ENCODE measurements around the gene ATP13A2.
"Not testable (repeated sequence)": the region's sequence is repeated elsewhere in the genome, so short reads cannot be mapped to it uniquely, and the experiment has no call there.

Gene ATP13A2

GRCh38 chr1:16978139-16978538 lies 33.6 kb downstream of the ATP13A2 start:
- no peak for DNase-seq

- no peak for DNase-seq
Observed at GRCh38 chr1:16977377-16977776, 34.4 kb downstream of the ATP13A2 start.

- no peak for DNase-seq
Observed at GRCh38 chr1:16976966-16977365, 34.8 kb downstream of the ATP13A2 start.

DNA sequence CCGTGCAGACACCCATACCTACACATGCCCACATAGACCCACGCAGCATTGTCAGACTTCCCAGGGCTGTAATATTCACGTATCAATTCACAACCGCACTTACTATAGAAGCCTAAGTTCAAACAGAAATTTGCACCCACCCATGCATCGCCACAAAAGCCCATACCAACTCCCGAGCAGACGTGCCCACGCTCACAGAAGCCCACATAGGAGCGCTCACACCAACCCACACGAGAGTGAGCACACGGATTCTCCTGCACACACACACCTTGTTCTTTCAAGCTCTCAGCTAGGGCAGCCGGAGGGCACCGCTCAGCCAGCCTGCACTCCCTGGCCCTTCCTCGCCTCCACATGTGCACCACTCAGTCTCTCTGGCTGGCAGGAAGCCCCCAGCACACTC lies 35.9 kb downstream of the ATP13A2 start:
- DNase-seq, result no peak

DNA sequence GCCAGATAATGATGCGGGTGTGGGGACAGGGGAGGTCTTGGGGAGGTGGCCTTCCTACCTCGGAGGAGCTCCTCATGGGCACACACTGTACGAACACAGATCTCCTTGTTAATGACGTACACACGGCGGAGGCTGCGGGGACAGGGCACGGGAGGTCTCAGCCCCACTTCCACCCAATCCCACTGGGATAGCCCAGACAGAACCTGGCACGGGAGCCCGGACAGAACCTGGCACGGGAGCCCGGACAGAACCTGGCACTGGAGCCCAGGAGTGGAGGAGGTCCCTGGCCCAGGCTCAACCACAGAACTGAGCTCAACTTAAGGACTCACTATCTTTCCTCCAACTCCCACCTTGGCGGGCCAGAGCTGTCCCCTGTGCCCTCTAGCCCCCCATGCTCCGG lies 36.5 kb downstream of the ATP13A2 start:
- no peak for DNase-seq

GRCh38 chr1:16973215-16973614 lies 38.5 kb downstream of the ATP13A2 start:
- no peak for DNase-seq

DNA sequence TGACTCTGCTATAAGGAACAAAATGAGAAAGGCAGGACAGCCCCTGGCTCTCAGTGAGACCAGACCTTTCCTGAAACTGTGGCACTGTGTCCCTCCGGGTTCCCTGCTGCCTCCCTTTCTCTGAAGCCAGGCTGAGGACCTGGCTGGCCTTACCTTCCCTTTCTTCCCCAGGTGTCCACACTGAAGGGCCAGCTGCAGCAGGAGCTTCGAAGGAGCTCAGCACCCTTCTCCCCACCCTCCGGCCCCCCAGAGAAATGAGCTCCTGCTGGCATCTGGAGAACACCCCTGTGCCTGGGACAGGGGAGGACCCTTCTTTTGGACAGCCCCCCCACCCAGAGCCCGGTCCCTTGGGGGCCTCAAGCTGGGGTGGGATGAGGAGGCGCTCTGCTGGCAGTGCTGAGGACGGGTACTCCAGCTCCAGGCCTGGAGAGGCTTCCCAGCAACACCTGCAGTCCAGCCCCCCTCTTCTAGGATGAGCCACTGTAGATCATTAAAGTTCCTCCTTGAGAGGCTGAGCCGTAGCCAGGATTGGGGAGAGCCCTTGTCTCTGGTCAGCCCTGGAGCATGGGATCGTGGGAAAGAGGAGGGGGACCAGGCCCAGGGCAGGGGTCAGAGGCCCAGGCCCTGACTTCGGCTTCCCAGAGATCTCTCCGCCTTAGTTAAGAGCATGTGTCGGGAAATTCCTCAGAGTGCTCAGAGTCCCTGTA lies 39.4 kb downstream of the ATP13A2 start:
- DNase-seq, result no peak

DNA sequence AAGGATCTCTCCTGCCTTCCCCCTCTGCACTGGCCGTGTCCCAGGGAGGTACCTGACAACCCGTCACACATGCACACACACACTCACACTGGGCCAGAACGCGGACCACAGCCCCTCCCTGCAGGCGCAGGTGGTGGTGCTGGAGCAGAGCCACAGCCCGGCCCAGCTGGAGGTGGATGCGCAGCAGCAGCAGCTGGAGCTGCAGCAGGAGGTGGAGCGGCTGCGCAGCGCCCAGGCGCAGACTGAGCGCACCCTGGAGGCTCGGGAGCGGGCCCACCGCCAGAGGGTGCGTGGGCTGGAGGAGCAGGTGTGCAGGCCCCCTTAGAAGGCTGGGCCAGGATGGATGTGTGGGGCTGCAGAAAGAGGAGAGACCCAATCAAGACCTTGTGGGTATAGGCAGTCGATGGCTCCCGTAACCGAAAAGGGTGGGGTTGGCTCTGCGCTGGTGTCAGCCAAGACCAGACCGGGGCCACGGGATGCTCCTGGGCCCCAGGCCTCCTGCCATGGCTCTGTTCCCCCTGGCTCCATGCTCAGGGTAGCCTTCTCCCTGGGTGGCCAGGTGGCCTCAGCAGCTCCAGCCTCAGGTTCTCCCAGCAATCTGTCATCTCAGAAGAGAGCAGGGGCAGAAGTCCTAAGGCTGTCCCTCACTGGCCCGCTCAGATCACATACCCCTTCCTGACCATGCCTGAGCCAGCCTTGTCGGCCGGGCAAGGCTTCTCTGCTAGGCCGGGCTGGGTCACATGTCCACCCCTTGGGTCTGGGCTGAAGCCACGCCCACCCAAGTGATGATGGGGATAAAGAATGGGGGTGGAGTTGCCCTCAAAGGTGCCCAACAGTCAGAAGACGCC lies 40.2 kb downstream of the ATP13A2 start:
- no peak for DNase-seq

DNA sequence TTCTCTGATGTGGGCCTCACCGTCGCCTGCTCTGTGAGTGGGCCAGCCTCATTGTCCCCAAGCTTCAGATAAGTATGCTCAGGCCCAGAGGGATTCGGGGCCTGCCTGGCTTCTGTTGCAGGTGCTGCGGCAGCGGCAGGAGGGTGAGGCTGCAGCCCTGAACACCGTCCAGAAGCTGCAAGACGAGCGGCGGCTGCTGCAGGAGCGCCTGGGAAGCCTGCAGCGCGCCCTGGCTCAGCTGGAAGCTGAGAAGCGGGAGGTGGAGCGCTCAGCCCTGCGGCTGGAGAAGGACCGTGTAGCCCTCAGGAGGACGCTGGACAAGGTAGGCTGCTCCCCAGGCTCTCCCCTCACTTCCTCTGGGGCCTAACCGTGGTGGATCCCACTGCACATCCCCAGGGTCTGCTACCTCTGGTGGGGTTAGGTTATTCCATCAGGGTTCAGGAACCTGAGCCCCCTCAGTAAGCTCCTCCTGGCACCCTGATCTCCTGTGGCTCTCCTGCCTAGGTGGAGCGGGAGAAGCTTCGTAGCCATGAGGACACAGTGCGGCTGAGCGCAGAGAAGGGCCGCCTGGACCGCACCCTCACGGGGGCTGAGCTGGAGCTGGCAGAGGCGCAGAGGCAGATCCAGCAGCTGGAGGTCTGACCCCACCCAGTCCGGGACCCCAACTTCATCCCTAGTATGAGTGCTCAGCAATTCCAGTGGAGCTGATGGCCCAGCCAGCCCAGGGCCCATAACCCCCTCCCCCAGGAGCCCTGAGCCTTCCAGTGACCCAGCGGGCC lies 41.4 kb downstream of the ATP13A2 start:
- DNase-seq, result no peak

GRCh38 chr1:16969651-16970050 lies 42.1 kb downstream of the ATP13A2 start:
- no peak for DNase-seq

GRCh38 chr1:16969057-16969611 lies 42.6 kb downstream of the ATP13A2 start:
- no peak for DNase-seq

DNA sequence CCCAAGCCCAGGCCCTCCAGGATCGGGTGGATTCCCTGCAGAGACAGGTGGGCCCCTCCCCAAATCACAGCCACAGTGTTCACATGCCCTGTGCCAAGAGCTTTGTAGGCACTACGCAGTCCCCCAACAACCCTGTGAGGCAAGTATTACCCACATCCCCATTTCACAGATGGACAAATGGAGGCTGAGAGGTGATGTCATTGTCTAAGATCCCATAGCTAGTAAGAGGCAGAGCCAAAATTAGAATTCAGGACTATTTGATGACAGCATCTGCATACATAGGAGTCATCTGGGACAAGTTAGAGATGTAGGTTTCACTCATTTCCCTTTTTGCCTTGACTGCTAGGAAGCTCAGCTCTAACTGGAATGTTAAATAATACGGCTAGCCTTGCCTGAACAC lies 43.4 kb downstream of the ATP13A2 start:
- no peak for DNase-seq

DNA sequence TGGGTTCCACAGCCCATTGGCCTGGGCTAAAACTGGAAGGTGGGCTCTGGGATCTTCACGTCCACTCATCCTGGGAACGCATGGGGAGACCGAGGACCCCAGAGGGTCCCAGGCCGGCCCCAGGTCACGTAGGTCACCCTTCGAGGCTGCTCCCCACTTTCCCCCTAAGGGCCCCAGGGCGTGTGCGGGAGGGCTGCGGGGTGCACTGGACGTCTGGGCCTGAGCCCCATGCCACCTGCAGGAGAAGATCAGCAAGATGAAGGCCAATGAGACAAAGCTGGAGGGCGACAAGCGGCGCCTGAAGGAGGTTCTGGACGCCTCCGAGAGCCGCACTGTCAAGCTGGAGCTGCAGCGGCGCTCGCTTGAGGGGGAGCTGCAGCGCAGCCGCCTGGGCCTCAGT lies 43.8 kb downstream of the ATP13A2 start:
- DNase-seq, result no peak

- no peak for DNase-seq
Observed at GRCh38 chr1:16967095-16967575, 44.6 kb downstream of the ATP13A2 start.

- no peak for DNase-seq
Observed at GRCh38 chr1:16966282-16966681, 45.4 kb downstream of the ATP13A2 start.

DNA sequence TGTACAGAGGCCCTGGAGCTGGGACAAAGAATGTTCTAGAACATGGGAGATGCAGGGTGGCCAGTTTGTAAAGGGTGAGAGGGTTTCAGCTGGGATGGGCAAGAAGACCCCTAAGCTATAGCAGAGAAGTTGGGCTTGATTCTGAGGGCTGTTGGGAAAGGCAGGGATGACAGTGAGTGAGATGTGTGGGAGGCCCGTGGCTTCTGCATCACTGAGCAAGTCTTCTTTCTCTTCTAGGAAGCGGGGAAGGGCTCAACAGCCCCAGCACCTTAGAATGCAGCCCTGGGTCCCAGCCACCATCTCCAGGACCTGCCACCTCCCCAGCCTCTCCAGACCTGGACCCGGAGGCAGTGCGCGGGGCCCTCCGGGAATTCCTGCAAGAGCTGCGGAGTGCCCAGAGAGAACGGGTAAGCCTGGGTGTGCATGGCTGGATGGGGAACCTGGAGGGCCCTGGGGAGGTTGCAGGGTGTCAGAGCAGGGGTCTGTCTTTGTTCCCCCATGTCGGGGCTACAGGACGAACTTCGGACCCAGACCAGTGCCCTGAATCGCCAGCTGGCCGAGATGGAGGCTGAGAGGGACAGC lies 46.2 kb downstream of the ATP13A2 start:
- DNase-seq, result no peak

DNA sequence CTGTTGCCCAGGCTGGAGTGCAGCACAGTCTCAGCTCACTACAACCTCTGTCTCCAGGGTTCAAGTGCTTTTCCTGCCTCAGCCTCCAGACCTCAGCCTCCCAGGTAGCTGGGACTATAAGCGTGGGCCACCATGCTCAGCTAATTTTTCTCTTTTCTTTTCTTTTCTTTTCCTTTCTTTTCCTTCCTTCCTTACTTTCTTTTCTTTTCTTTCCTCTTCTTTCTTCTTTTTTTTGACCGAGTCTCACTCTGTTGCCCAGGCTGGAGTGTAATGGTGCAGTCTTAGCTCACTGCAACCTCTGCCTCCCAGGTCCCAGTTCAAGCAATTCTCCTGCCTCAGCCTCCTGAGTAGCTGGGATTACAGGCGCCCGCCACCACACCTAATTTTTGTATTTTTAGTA lies 47.6 kb downstream of the ATP13A2 start:
- DNase-seq, result not testable (repeated sequence)

DNA sequence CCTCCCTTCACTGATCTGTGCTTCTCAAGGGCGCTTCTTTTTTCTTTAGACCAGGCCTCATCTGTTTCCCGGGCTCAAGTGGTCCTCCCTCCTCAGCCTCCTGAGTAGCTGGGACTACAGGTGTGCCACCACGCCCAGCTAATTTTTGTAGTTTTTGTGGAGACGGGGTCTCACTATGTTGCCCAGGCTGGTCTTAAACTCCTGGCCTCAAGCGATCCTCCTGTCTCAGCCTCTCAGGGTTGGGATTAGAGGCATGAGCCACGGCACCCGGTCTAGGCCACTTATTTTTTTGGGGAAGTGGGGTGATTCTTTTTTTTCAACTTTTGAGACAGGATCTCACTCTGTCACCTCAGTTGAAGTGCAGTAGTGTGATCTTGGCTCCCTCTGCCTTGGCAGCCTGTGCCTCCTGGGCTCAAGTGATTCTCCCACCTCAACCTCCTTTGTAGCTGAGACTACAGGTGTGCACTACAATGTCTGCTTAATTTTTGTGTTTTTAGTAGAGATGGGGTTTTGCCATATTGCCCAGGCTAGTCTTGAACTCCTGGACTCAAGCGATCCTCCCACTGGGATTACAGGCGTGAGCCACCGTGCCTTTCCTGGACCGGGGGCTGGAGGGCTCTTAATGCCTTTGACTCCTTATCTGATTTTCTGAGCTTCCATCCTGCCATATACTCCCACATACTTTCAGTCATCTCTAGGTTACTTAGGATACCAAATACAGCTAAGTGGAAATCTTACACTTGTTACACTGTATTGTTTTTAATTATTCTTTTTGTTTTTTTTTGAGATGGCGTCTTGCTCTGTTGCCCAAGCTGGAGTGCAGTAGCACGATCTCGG lies 50.2 kb downstream of the ATP13A2 start:
- no peak for DNase-seq

DNA sequence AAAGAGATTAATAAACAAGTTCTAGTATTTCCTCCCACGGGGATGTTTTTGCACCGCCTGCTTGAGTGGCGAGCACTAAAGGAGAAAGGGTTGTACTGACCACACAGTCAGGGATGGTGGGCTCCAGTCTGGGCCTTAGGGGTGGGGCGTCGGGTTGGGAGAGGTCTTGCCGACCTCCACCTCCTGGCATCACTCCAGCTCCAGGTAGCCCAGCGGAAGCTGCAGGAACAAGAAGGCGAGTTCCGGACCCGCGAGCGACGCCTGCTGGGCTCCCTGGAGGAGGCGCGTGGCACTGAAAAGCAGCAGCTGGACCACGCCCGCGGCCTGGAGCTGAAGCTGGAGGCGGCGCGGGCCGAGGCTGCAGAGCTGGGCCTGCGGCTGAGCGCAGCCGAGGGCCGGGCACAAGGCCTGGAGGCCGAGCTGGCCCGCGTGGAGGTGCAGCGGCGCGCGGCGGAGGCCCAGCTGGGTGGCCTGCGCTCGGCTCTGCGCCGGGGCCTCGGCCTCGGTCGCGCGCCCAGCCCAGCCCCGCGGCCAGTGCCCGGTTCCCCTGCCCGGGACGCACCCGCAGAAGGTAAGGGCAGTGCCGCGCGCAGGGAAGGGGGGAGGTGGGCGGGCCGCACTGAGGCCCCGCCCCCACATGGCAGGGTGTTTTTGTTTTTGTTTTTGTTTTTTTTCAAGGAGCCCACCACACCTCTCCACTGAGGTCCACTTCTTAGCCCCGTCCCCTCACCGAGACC lies 51.0 kb downstream of the ATP13A2 start:
- DNase-seq, result peak; percentile 69 to 74

DNA sequence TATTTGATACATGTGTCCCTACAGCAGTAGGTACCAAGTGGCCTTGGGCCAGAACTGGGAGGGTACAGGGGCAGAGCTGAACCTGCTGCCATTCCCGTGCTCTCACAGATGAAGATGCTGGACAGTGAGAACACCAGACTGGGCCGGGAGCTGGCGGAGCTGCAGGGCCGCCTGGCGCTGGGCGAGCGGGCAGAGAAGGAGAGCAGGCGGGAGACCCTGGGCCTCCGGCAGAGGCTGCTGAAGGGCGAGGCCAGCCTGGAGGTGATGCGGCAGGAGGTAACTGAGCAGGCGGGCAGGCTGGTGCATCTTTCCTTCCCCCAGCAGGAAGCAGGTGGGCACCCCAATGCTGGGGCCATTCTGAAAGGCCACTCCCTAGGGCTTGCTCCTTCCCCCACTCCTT lies 53.3 kb downstream of the ATP13A2 start:
- DNase-seq, result no peak

GRCh38 chr1:16957731-16958130 lies 54.0 kb downstream of the ATP13A2 start:
- DNase-seq, result no peak
